Testis (tissue), 3 donors: Measurements from ENCODE around the gene SF1. TPM values are rescaled to one million over a fixed set of nuclear protein-coding genes. Genes with fewer than 3 reads are reported as not detected.

Experiments used
- DNase-seq: peaks from one replicate; pipeline ENCODE4 v3.0.0-alpha.2; 2019
- H3K27ac ChIP-seq, 2 donors: fragments of 200-600 bp; sonication (generic); one replicate each; pipeline ENCODE4 v1.5.1; 2019
- H3K27me3 ChIP-seq: fragments of 200-600 bp; sonication (generic); one replicate; pipeline ENCODE4 v1.5.1; 2019
- H3K36me3 ChIP-seq: fragments of 200-600 bp; sonication (generic); one replicate; pipeline ENCODE4 v1.5.1; 2017; ENCODE audit warnings: low read depth; ENCODE audit errors: missing control alignments
- H3K4me1 ChIP-seq: fragments of 200-600 bp; sonication (generic); one replicate; pipeline ENCODE4 v1.5.1; 2019
- H3K4me3 ChIP-seq, 2 donors: fragments of 200-600 bp; sonication (generic); one replicate each; pipeline ENCODE4 v1.5.1; 2017 to 2019
- H3K9me3 ChIP-seq: fragments of 200-600 bp; sonication (generic); one replicate; pipeline ENCODE4 v1.5.1; 2017
- CTCF ChIP-seq, 3 experiments: fragments of 450-650 bp in 2 of 3; fragments of 200-600 bp in 1 of 3; sonication (generic) in 1 of 3; IDR thresholded peaks; one replicate each; pipeline ENCODE4 v1.5.1; 2016 to 2019; ENCODE audit warnings: antibody characterized with exemption in 3 of 3, mild to moderate bottlenecking in 2 of 3, moderate library complexity in 1 of 3
- POLR2A ChIP-seq: fragments of 450-650 bp; IDR thresholded peaks from one replicate; pipeline ENCODE4 v1.6.1; 2017; ENCODE audit warnings: antibody characterized with exemption, mild to moderate bottlenecking, moderate library complexity
- WGBS, 2 donors: methylation state at CpG; one replicate each; pipeline ENCODE4 v1.1.5; 2018; 5-methylcytosine and 5-hydroxymethylcytosine counted together
- intact Hi-C: fragments of 100-400 bp; cut with DNase I; formaldehyde crosslinking; loops from one replicate; pipeline ENCODE4 v1.15.1; 2023; ENCODE audit warnings: low total_unique reads
- polyA plus RNA-seq: library from polyadenylated mRNA; stranded (reverse); fragments of 350-450 nt; fragmentation: Illumina TruSeq; extraction: RNeasy Lipid Tissue Mini Kit (QIAGEN cat#74804); gene quantifications from one replicate; pipeline ENCODE4 v1.2.3, GENCODE V29; 2014; ENCODE audit warnings: low read depth, low replicate concordance; ENCODE audit not compliant: insufficient read depth
- total RNA-seq, 2 donors: library from RNA; depleted of rRNA; stranded (reverse); fragments of >200 nt; gene quantifications; one replicate each; pipeline ENCODE4 v1.2.3, GENCODE V29; 2016

SF1 gene
- total and polyA plus RNA-seq, 3 donors from 2014 or later, result 431 to 499 (median 455) TPM

GRCh38 chr11:64728757-64729365 is 49.5 kb downstream of the SF1 start:
- WGBS, 2 donors, result 95% methylated on average over 11 of the region's 11 CpGs
- TF ChIP-seq POLR2A (no peak), CTCF (IDR thresholded peaks at IDR 0.05) (no peak)
- Histone ChIP-seq H3K4me1 (peaks cover 5% of the 10 kb centered on the region), H3K9me3 (no peaks in the 10 kb centered on the region), H3K27me3 (no peaks in the 10 kb centered on the region), H3K36me3 (no peaks in the 10 kb centered on the region), H3K27ac (no peak overlapping the region), H3K4me3 (no peak overlapping the region)
- no peak for DNase-seq
- intact Hi-C loops, result loop anchor here (10.0 kb wide), 1 partner anchor 184 kb away; no protein-coding TSS in a partner anchor

GRCh38 chr11:64726867-64727530 is 51.3 kb downstream of the SF1 start:
- Histone ChIP-seq H3K9me3 (no peaks in the 10 kb centered on the region), H3K36me3 (no peaks in the 10 kb centered on the region), H3K27me3 (no peaks in the 10 kb centered on the region), H3K4me3 (no peak overlapping the region), H3K4me1 (peaks cover 8% of the 10 kb centered on the region), H3K27ac (no peak overlapping the region)
- intact Hi-C loops, result loop anchor here (10.0 kb wide), 1 partner anchor 182 kb away; no protein-coding TSS in a partner anchor
- TF ChIP-seq POLR2A, result no peak
- no peak for DNase-seq
- WGBS, 2 donors, result 72 to 76% methylated on average over 7 of the region's 7 CpGs

- no peaks in the 10 kb centered on the region for H3K9me3 ChIP-seq
- peaks cover 8% of the 10 kb centered on the region for H3K4me1 ChIP-seq
- intact Hi-C loops, result loop anchor here (10.0 kb wide), 1 partner anchor 181 kb away; no protein-coding TSS in a partner anchor
- no peaks in the 10 kb centered on the region for H3K27me3 ChIP-seq
- TF ChIP-seq CTCF (IDR thresholded peaks at IDR 0.05), result no peak
- no peak for TF ChIP-seq POLR2A
- no peaks in the 10 kb centered on the region for H3K36me3 ChIP-seq
- no peak overlapping the region for H3K27ac ChIP-seq
- H3K4me3 ChIP-seq, result no peak overlapping the region
- no peak for DNase-seq
- whole genome bisulfite sequencing, 2 donors, result 38 to 40% methylated on average over 1 to 9 of the region's 9 CpGs
Measured at GRCh38 chr11:64726211-64726641, 52.1 kb downstream of the SF1 start.

- no peak for DNase-seq
- intact Hi-C loops, result loop anchor here (10.0 kb wide), 1 partner anchor 180 kb away; no protein-coding TSS in a partner anchor
- WGBS, 2 donors, result 78 to 91% methylated on average over 5 to 7 of the region's 7 CpGs
- no peaks in the 10 kb centered on the region for H3K36me3 ChIP-seq
- H3K27ac ChIP-seq, result no peak overlapping the region
- H3K4me3 ChIP-seq, result no peak overlapping the region
- TF ChIP-seq CTCF (IDR thresholded peaks at IDR 0.05) (no peak), POLR2A (no peak)
- no peaks in the 10 kb centered on the region for H3K9me3 ChIP-seq
- no peaks in the 10 kb centered on the region for H3K27me3 ChIP-seq
- peaks cover 8% of the 10 kb centered on the region for H3K4me1 ChIP-seq
Measured at GRCh38 chr11:64724863-64725532, 53.3 kb downstream of the SF1 start.
